ENCODE measurements around the gene NKX3-2. TPM values are rescaled to one million over a fixed set of nuclear protein-coding genes. Genes with fewer than 3 reads are reported as not detected.

Gene NKX3-2
- total and polyA plus RNA-seq, 2 of the 4 experiments (the other 2 are of a cell fraction): 0.05 TPM; not detected in 1

DNA sequence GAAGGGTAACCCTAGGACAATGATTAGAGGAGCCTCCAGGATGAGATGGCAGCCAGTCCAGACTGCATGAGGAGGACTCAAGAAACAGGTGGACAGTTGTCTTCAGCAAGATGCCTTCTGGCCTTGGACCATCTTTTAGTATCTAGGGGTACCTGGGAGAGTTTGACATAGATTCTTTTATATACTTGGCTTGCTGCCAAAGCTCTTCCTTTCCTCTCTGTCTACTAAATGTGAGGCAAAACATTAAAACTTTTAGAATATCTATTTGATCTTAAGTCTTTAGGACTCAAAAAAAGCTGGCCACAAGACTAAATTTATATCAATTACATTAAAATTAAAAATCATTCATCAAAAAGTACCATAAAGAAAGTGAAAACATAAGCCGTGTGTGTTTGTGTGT lies 18.6 kb upstream of the NKX3-2 start:
- no peak for DNase-seq
- Histone ChIP-seq H2BK15ac (ENCODE audit: low read depth, low read length) (no peak overlapping the region), H3K18ac (ENCODE audit: low read depth, low read length) (no peak overlapping the region), H3K4me3 (ENCODE audit: insufficient read depth, low read depth, low read length) (no peak overlapping the region), H3K9ac (ENCODE audit: low read depth, low read length) (no peak overlapping the region), H4K91ac (ENCODE audit: insufficient read depth, low read depth, low read length) (no peak overlapping the region), H4K8ac (ENCODE audit: low read depth in 2 of 2, low read length in 2 of 2) (no peak overlapping the region), H3K9me3 (ENCODE audit: control insufficient read depth, insufficient read depth, low read length) (no peaks in the 10 kb centered on the region), H3K56ac (ENCODE audit: extremely low read depth, insufficient read depth, low read length) (no peak overlapping the region), H2BK20ac (ENCODE audit: low read depth, low read length) (no peak overlapping the region), H2AK9ac (replicated peaks; ENCODE audit: low read depth, low read length, poor library complexity) (no peak overlapping the region), H3K4me1 (ENCODE audit: control insufficient read depth, insufficient read depth, low read length) (peaks cover 5% of the 10 kb centered on the region; the same call in 1 of the 2 replicates), H3K79me1 (ENCODE audit: low read depth in 1 of 2, low read length in 2 of 2) (no peaks in the 10 kb centered on the region), H3K36me3 (ENCODE audit: control insufficient read depth, insufficient read depth, low read length) (peaks cover 1% of the 10 kb centered on the region; the same call in 1 of the 2 replicates), H3K9me1 (ENCODE audit: insufficient read depth, low read length) (peaks cover 4% of the 10 kb centered on the region; the same call in 1 of the 2 replicates), H3K4ac (ENCODE audit: low read depth, low read length) (no peak overlapping the region), H3K27ac (ENCODE audit: insufficient read depth, low read length) (no peak overlapping the region), H2AFZ (replicated peaks; ENCODE audit: low read length, poor library complexity) (no peak overlapping the region), H4K5ac (ENCODE audit: low read depth, low read length) (no peak overlapping the region), H2BK5ac (ENCODE audit: low read depth, low read length, poor library complexity, severe bottlenecking) (no peak overlapping the region), H2AK5ac (ENCODE audit: low read depth, low read length) (no peak overlapping the region), H2BK120ac (ENCODE audit: low read depth, low read length) (no peak overlapping the region), H3K23ac (ENCODE audit: low read depth, low read length) (no peak overlapping the region), H3K4me2 (ENCODE audit: low read depth, low read length) (no peak overlapping the region), H3K27me3 (ENCODE audit: control insufficient read depth, insufficient read depth, low read length) (no peaks in the 10 kb centered on the region), H3K14ac (replicated peaks; ENCODE audit: low read depth, low read length) (no peak overlapping the region), H4K20me1 (ENCODE audit: insufficient read depth, low read length) (no peaks in the 10 kb centered on the region)
- ATAC-seq (ENCODE audit: low read depth): no peak
- ChIA-PET POLR2A (ENCODE audit: unreplicated experiment) (no interaction called here), CTCF (interaction anchor here (0.7 kb wide), 1 partner anchor 564 kb away, joined by 3 read pairs; no protein-coding TSS in a partner anchor)
- no TSS peak for BruUV-seq (replicated peaks)
- WGBS, 2 experiments (ENCODE audit: extremely low coverage in 2 of 2, insufficient read length in 1 of 2): no CpG with 5 or more reads among the region's 1 CpG
- intact Hi-C loops (cut with micrococcal nuclease): no loop called here
- TF ChIP-seq CHD1 (IDR thresholded peaks at IDR 0.05; ENCODE audit: low read depth, low read length) (no peak), BHLHE40 (IDR thresholded peaks at IDR 0.05; ENCODE audit: low read depth, low read length) (no peak), RCOR1 (IDR thresholded peaks at IDR 0.05; ENCODE audit: insufficient replicate concordance, low read length) (no peak), MAFK (IDR thresholded peaks at IDR 0.05; ENCODE audit: low read depth, low read length) (no peak), SMC3 (IDR thresholded peaks at IDR 0.05; ENCODE audit: low read depth, low read length) (no peak), MXI1 (IDR thresholded peaks at IDR 0.05; ENCODE audit: borderline replicate concordance, low read depth, low read length) (no peak), RAD21 (IDR thresholded peaks at IDR 0.05; ENCODE audit: low read length) (no peak), NFE2L2 (IDR thresholded peaks at IDR 0.05; ENCODE audit: low read depth, low read length) (no peak), MAZ (IDR thresholded peaks at IDR 0.05; ENCODE audit: borderline replicate concordance, low read depth, low read length) (no peak), FOS (IDR thresholded peaks at IDR 0.05; ENCODE audit: low read depth, low read length) (no peak), POLR2A (IDR thresholded peaks at IDR 0.05; ENCODE audit: low read depth, low read length) (no peak), RFX5 (IDR thresholded peaks at IDR 0.05; ENCODE audit: low read depth, low read length) (no peak), CEBPB (IDR thresholded peaks at IDR 0.05; ENCODE audit: low read depth, low read length) (no peak)
- TF ChIP-seq, protein P1, sequence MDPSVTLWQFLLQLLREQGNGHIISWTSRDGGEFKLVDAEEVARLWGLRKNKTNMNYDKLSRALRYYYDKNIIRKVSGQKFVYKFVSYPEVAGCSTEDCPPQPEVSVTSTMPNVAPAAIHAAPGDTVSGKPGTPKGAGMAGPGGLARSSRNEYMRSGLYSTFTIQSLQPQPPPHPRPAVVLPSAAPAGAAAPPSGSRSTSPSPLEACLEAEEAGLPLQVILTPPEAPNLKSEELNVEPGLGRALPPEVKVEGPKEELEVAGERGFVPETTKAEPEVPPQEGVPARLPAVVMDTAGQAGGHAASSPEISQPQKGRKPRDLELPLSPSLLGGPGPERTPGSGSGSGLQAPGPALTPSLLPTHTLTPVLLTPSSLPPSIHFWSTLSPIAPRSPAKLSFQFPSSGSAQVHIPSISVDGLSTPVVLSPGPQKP (IDR thresholded peaks at IDR 0.05; ENCODE audit: borderline replicate concordance, low read depth, low read length): no peak
- TF ChIP-seq, protein P2, sequence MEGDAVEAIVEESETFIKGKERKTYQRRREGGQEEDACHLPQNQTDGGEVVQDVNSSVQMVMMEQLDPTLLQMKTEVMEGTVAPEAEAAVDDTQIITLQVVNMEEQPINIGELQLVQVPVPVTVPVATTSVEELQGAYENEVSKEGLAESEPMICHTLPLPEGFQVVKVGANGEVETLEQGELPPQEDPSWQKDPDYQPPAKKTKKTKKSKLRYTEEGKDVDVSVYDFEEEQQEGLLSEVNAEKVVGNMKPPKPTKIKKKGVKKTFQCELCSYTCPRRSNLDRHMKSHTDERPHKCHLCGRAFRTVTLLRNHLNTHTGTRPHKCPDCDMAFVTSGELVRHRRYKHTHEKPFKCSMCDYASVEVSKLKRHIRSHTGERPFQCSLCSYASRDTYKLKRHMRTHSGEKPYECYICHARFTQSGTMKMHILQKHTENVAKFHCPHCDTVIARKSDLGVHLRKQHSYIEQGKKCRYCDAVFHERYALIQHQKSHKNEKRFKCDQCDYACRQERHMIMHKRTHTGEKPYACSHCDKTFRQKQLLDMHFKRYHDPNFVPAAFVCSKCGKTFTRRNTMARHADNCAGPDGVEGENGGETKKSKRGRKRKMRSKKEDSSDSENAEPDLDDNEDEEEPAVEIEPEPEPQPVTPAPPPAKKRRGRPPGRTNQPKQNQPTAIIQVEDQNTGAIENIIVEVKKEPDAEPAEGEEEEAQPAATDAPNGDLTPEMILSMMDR (conservative IDR thresholded peaks at IDR 0.05; ENCODE audit: low read depth, low read length): no peak
- TF ChIP-seq, protein P3, sequence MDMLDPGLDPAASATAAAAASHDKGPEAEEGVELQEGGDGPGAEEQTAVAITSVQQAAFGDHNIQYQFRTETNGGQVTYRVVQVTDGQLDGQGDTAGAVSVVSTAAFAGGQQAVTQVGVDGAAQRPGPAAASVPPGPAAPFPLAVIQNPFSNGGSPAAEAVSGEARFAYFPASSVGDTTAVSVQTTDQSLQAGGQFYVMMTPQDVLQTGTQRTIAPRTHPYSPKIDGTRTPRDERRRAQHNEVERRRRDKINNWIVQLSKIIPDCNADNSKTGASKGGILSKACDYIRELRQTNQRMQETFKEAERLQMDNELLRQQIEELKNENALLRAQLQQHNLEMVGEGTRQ (IDR thresholded peaks at IDR 0.05; ENCODE audit: low read depth, low read length): no peak
- in situ Hi-C loops (cut with MboI; ENCODE audit: low sequenced_read_pairs): no loop called here
- dilution Hi-C loops (cut with HindIII; ENCODE audit: low sequenced_read_pairs, unreplicated experiment): no loop called here
